Vagina (tissue), 2 donors: ENCODE data around the gene CPZ.

Experiments used
- CTCF ChIP-seq, 3 experiments: fragments of 450-650 bp in 2 of 3; fragments of 200-600 bp in 1 of 3; sonication (generic) in 1 of 3; IDR thresholded peaks; one replicate each; pipeline ENCODE4 v1.5.1; 2017 to 2019; ENCODE audit warnings: antibody characterized with exemption in 3 of 3, mild to moderate bottlenecking in 2 of 3, moderate library complexity in 2 of 3
- POLR2A ChIP-seq, 2 donors: fragments of 450-650 bp; IDR thresholded peaks; one replicate each; pipeline ENCODE4 v1.6.1; 2017; ENCODE audit warnings: antibody characterized with exemption in 2 of 2, mild to moderate bottlenecking in 2 of 2, moderate library complexity in 2 of 2

- TF ChIP-seq CTCF (IDR thresholded peaks at IDR 0.05) (no peak), POLR2A (IDR thresholded peaks at IDR 0.05) (no peak)
These were observed 60.9 kb downstream of the CPZ start for GRCh38 chr4:8653326-8654000.
